Calu3 (cell line): ENCODE data around the gene KRT14. TPM values are rescaled to one million over a fixed set of nuclear protein-coding genes. Genes with fewer than 3 reads are reported as not detected.
"Not testable (repeated sequence)": the region's sequence is repeated elsewhere in the genome, so short reads cannot be mapped to it uniquely, and the experiment has no call there.

Source experiments
- BruUV-seq: library from RNA; stranded (reverse); fragments of 400-500 nt; replicated peaks from 2 replicates; lab custom pipeline; 2021; lab: Mats Ljungman, UMichigan
- CTCF ChIA-PET: fragments of 300-600 bp; sonication (Branson Sonifier 250); formaldehyde crosslinking; loops from one replicate; lab custom pipeline; 2022; ENCODE audit warnings: antibody characterized with exemption; lab: Charles Lee
- DNase-seq: peaks from one replicate; pipeline ENCODE4 v3.0.0; 2022
- H3K27ac Mint-ChIP-seq: one replicate; pipeline ENCODE4 v1.8.0; 2022; ENCODE audit warnings: mixed read lengths; ENCODE audit not compliant: unreplicated experiment
- H3K27me3 Mint-ChIP-seq: one replicate; pipeline ENCODE4 v1.8.0; 2022; ENCODE audit warnings: mixed read lengths; ENCODE audit not compliant: unreplicated experiment
- H3K36me3 Mint-ChIP-seq: one replicate; pipeline ENCODE4 v1.8.0; 2022; ENCODE audit warnings: mild to moderate bottlenecking, moderate library complexity, mixed read lengths; ENCODE audit not compliant: insufficient read depth, unreplicated experiment
- H3K4me1 Mint-ChIP-seq: one replicate; pipeline ENCODE4 v1.8.0; 2022; ENCODE audit warnings: mild to moderate bottlenecking, low read depth, mixed read lengths; ENCODE audit not compliant: unreplicated experiment
- H3K4me3 Mint-ChIP-seq: one replicate; pipeline ENCODE4 v1.8.0; 2022; ENCODE audit warnings: mild to moderate bottlenecking, low read depth, moderate library complexity, mixed read lengths; ENCODE audit not compliant: unreplicated experiment
- H3K9me3 Mint-ChIP-seq: one replicate; pipeline ENCODE4 v1.8.0; 2022; ENCODE audit warnings: low read depth, mixed read lengths; ENCODE audit not compliant: unreplicated experiment
- CTCF ChIP-seq: fragments of 200-600 bp; IDR thresholded peaks from one replicate; pipeline ENCODE4 v1.8.0; 2022; ENCODE audit warnings: antibody characterized with exemption; ENCODE audit not compliant: unreplicated experiment
- intact Hi-C: fragments of 100-400 bp; cut with micrococcal nuclease; formaldehyde crosslinking; loops from one replicate; pipeline ENCODE4 v1.10.0; 2022; ENCODE audit not compliant: unreplicated experiment
- total RNA-seq: library from RNA; stranded (reverse); gene quantifications from 2 replicates; pipeline ENCODE4 v1.2.3, GENCODE V29; 2022

KRT14 gene
- total RNA-seq, 1 experiment from 2014 or later, result 12.2 TPM

- Mint-ChIP-seq H3K4me1 (peaks cover 35% of the 10 kb centered on the region), H3K9me3 (no peaks in the 10 kb centered on the region), H3K27me3 (no peaks in the 10 kb centered on the region), H3K27ac (peak overlapping the region; percentile 40), H3K4me3 (no peak overlapping the region), H3K36me3 (peaks cover 4% of the 10 kb centered on the region)
- TSS peak; percentile 19 for BruUV-seq
- no peak for TF ChIP-seq CTCF
- CTCF ChIA-PET, result interaction anchor here (0.9 to 3.3 kb wide), 11 partner anchors 9 to 82 kb away, joined by 3 to 13 read pairs (median 4); no protein-coding TSS in a partner anchor
- DNase-seq, result peak; percentile 36
- intact Hi-C loops, result loop anchor here (5.0 kb wide), 1 partner anchor 64 kb away; no protein-coding TSS in a partner anchor
These were observed 3.3 kb downstream of the KRT14 start for GRCh38 chr17:41583137-41584127.

- H3K9me3 Mint-ChIP-seq, BruUV-seq, H3K27me3 Mint-ChIP-seq, DNase-seq, H3K36me3 Mint-ChIP-seq, H3K4me3 Mint-ChIP-seq, H3K27ac Mint-ChIP-seq: not testable (repeated sequence)
- intact Hi-C loops, result loop anchor here (5.0 kb wide), 1 partner anchor 65 kb away; no protein-coding TSS in a partner anchor
- CTCF ChIA-PET, result interaction anchor here (0.9 to 3.3 kb wide), 7 partner anchors 28 to 83 kb away, joined by 3 to 13 read pairs (median 5); partner anchors contain the start of gene KRT17
- H3K4me1 Mint-ChIP-seq, result peaks cover 38% of the 10 kb centered on the region
These were observed 4.4 kb downstream of the KRT14 start for GRCh38 chr17:41582061-41582968.

GRCh38 chr17:41581366-41582060, 5.2 kb downstream of the KRT14 start:
- Mint-ChIP-seq H3K36me3 (peaks cover 4% of the 10 kb centered on the region), H3K4me1 (peaks cover 44% of the 10 kb centered on the region), H3K27ac (no peak overlapping the region), H3K4me3 (no peak overlapping the region), H3K27me3 (no peaks in the 10 kb centered on the region), H3K9me3 (no peaks in the 10 kb centered on the region)
- no TSS peak for BruUV-seq
- DNase-seq, result no peak
- CTCF ChIA-PET, result interaction anchor here (0.7 to 3.3 kb wide), 10 partner anchors 10 to 81 kb away, joined by 3 to 13 read pairs (median 4); partner anchors contain the start of gene KRT17
- TF ChIP-seq CTCF, result no peak
- intact Hi-C loops, result loop anchor here (5.0 kb wide), 1 partner anchor 66 kb away; no protein-coding TSS in a partner anchor

- CTCF ChIA-PET, result interaction anchor here (0.7 to 3.3 kb wide), 9 partner anchors 11 to 82 kb away, joined by 3 to 13 read pairs (median 4); partner anchors contain the start of gene KRT17
- Mint-ChIP-seq H3K27me3 (no peaks in the 10 kb centered on the region), H3K4me3 (no peak overlapping the region), H3K27ac (no peak overlapping the region), H3K36me3 (peaks cover 4% of the 10 kb centered on the region), H3K9me3 (no peaks in the 10 kb centered on the region), H3K4me1 (peaks cover 47% of the 10 kb centered on the region)
- peak; percentile 26 for DNase-seq
- TF ChIP-seq CTCF, result no peak
- BruUV-seq, result no TSS peak
- intact Hi-C loops, result loop anchor here (5.0 kb wide), 1 partner anchor 66 kb away; no protein-coding TSS in a partner anchor
These were observed 5.9 kb downstream of the KRT14 start for GRCh38 chr17:41580687-41581365.
